Measurements from ENCODE around the gene TSPOAP1.

The TSPOAP1 gene

DNA sequence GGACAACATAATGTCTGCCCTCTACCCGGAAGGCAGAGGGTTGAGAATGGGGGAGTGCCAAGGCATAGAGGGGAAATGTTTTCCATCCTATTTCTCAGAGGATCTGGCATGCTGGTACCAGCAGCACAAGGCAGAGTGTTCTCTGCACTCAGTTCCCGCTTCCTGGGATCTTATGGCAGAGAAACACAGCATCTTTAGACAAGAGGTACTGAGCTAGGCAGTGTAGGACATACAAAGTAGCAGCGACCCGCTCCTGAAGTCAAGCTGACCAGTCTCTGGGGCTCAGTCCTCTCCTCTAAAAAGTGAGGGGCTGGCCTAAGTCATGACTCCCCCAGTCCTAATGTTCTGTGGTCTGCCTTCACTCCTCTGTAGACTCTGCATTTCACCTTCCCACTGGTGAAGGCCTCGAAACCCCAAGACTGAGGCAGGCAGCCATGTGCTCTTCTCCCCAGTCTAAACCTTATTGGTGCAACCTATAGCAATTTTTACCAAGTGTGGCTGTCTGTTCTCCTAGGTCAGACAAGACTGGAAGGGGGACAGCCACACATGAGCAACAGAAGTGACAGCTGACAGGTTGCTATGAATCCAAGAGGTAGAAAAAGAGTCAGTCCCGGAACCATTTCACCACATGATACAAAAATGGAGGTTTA, 11.3 kb upstream of the TSPOAP1 start:
- DNase-seq (ENCODE audit: low spot score) = no peak

DNA sequence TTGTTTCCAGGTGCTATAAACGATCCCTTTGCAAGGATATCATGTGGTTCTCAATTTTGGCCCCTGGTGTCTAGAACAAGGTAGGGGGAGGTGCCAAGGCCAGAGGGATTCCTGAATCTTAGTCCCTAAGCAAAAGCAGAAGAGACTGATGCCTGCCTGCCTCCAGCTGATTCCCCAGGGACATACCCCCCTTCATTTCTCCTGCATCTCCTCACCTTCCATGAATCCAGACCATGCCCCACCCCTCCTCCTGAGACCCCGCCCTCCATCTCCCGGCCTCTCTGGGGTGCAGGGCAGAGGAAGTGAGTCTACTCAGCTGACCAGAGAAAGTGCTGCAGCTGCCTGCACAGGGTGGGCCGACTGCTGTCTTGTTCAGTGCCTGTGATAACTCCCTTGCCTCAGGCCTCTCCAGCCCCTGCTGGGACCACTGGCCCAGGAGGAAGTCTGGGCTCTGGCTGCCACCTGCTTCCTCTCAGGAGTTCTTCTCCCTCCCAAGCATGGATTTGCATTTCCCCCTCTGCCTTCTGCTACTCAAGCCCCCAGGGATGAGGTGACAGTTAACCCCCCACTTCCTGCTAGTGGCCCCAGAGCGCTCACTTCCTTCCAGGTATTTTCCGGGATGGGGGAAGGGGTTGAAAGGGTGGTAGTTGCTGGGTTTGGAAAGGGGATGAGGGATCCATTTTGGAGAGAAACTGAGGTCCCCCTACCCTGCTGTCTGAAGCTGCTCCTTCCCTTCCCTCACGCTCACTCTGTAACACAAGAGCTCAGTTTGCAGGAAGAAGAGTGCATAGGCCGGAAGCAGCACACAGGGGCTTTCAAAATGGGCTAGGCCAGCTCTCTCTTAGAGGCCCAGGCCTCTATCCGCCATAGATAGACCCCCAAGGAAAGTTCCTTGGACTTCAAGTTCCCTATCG, 10.5 kb upstream of the TSPOAP1 start:
- peak; percentile 80 for DNase-seq (ENCODE audit: low spot score)

DNA sequence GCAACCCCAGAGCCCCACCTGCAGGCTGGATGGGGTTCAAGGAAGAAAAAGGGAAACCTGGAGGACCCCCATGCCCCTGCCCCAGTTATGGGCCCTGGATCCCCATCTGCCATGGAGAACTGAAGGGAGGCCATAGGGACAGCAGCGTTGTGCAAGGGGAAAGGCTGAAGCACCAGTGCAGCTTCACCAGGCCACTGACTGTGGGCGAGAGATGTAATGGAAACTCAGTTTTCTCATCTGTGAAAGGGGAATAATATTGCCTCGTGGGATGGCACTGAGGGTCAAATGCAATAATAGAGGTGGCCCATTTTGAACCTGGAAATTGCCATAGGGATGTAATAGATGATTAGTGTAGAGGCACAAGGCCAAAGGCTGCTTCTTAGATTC, 9.9 kb upstream of the TSPOAP1 start:
- no peak for DNase-seq (ENCODE audit: low spot score)

DNA sequence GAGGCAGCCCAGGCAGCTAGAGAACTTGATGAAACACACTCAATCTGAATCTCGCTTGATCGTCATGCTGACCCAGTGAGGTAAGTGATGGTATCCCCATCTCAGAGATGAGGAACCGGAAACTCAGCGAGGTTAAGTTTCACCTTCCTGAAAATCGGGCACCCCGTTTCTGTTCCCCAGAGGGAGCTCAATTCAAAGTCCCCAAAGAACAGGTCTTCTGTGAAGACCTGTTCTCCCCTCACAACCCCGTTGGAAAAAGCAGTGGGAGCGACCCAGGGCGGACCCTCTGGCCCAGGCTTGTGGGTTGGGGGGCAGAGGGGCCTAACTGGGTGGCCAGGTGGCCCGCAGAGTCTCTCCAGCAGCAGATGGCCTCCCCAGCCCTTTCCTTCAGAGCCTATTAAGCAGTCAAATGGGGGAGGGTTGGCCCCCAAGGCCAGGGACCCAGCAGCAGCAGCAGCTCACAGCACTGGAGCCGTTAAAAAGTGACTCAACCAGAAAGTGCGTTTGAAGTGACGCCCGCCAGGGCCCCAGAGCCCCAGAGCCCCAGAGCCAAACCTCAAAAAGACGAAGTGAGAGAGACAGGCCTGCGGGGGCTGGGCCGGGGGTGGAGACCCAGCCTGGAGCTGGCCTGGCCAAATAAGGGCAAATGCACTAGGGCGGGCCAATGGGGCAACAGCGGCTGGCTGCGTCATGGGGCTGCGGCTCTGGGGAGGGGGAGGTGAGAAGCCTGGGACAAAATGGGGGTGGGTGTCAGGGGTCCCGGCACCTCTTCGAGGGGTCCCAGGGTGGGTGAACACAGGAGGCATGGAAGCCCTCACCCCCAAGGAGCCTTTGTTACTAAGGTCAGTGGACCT, 9.2 kb upstream of the TSPOAP1 start:
- peak; percentile 93 for DNase-seq (ENCODE audit: low spot score)

DNA sequence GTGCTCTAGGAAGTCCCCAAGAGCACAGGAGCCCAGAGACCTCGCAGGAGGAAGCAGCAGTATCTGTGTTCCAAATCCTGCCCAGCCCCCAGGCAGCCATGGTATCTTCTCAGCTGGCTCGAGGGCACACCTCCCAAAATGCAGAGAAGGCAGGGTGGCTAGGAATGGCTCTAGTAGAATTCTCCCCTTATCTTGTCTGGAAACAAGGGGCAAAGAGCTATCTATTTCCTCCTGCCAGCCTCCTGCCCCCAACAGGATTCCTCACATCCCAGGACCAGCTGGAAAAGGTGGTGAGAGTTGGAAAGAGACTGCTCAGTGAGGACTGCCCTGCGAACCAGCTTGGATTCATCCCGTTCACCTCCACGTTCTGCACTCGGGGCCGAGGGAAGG, 8.6 kb upstream of the TSPOAP1 start:
- no peak for DNase-seq (ENCODE audit: low spot score)

DNA sequence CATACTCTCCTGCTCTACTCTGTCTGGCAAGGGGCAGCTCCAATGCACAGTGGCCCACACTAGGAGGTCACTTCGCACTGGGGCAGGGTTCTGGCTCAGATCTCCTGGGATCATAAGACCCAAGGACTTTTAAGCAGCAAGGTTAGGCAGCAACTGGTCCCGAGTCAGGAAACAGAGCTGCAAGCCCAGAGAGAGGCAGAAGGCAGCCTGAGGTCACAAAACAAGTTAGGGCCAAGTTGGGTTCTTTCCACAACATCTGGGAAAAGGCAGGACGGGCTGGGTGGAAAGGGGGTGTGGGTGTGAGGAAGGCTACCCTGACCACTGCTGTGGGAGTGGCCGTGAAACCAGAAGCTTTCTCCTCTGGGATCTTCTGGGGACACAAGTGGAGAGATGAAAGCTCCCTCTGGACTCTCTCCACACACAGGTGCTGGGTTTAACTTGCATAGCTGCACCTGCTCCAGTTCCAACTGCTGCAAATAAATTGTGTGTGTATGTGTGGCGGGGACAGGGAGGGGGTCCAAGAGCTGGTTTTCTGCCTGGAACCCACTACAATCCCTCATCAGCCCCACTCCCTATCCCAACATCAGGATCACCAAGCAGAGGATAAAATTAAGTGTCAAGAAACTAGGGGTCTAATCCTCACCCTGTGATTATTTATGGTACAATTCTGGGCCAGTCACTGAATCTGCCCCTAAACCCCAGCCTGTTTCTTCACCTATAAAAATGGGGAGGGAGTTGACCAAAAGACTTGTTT, 8.0 kb upstream of the TSPOAP1 start:
- DNase-seq (ENCODE audit: low spot score) = no peak

DNA sequence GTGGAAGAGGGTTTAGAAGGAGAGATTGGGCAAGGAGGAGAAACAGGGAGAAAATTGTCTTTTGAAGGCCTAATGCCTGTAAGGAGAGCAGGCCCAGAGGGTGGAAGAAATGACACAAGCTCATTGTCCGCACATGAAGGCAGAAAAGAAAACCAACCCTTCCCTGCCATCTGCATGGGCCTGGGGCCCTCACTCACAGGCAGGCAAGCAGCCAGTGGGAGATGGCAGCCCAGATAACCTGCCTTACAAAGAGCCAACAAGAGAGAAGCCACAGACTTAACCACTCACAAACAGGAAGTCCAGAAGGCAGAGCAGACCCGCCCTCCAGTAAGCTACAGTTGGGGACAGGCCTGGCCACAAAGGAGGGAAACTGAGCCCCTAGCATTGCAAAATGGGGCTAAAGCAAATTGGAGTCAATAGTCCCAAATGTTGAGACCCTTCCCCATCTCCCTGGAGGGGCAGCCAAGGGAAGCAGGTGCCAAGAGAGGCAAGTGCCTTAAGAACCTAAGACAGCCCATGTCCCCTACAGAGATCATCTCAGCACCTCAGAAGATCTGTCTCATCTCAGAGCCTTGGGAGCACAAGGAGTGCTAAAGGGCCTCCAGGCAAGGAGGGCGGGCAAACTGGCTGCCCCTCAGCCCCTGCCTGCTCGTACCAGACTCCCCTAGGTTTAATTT, 7.3 kb upstream of the TSPOAP1 start:
- no peak for DNase-seq (ENCODE audit: low spot score)

DNA sequence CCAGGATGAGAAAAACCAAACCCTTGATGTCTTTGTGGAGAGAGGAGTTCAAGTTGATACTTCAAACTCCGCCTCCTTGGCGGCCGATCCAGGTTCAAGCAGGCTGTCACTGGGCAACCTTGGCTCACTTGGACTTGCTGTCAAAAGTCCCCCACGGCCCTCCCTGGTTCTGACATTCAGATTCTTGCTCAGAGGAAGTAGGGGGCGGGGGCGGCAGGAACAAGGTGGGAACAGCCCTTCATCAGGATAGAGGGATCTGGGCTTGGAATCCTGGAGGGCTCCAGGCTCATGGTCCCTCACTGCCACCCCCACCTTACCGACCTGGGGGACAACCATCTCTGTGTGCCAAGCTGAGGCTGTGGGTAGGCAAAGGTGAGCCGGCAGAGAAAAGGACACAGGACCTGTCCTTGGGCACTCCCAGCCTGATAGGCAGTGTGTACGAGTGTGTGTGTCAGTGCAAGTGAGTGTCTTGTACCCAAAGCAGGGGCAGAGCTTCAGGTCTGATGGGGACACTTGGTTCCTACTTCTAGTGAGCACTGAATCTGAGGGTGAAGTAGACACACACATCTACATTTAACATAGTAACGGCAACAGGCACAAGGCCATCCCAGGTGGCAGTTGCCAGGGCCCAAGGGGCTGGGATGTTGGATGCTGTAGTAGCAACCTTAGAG, 6.6 kb upstream of the TSPOAP1 start:
- DNase-seq (ENCODE audit: low spot score) = no peak

DNA sequence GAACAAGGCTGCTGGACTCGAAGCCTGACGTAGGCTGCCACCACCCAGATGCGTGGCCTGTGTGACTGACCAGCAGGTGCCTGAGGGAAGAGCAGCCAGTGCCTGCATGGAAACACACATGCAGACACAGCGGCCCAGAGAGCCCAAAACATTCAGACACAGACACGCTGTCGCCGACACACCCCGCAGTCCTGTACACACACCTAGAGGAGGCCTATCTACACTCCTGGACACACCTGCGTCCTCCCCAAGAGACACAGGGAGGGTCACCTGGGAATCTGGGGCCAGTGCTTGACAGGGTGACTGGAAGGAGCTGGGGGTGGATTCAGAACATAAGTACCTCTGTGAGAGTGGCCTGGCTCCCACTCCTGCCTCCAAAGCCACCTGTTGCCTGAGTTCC, 6.1 kb upstream of the TSPOAP1 start:
- no peak for DNase-seq (ENCODE audit: low spot score)

DNA sequence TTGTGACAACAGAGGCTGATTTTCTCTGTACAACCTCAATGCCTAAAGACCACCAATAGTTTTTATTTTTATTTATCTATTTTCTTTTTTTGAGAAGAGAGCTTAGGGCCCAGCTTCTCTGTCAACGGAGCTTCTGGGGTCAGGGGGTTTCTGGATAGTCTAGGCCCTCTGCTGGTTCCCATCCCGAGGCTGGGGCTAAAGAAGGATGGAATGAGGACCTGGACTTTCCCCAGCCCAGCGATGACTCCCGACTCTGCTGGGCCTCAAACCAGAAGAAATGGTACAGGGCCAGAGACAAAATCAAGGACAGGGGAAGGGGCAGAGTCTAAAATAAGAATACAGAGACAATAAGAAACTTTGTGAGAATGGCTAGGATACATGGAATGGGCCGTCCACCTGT, 5.7 kb upstream of the TSPOAP1 start:
- no peak for DNase-seq (ENCODE audit: low spot score)

DNA sequence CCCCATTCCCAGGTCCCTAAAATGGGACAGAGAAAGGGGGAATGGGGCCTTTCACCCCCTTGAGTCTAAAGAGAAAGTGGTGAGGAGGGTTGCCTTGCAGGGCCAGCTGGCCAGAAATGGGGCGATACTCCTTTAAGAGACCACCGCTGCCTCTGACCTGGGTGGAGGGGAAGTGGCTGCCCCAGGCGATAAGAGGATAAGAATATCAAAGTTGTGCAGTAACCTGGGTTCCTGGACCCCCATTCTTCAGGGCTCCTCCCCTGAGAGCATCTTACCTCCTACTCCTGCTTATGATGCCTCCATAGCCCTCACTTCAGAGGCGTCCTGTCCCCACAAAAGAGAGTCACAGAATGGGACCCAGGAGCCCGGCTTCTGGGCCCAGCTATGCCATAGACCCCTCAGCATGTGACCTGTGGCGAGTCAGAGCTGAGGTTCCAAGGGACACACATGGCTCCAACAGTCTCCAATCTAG, 5.2 kb upstream of the TSPOAP1 start:
- DNase-seq (ENCODE audit: low spot score) = no peak

DNA sequence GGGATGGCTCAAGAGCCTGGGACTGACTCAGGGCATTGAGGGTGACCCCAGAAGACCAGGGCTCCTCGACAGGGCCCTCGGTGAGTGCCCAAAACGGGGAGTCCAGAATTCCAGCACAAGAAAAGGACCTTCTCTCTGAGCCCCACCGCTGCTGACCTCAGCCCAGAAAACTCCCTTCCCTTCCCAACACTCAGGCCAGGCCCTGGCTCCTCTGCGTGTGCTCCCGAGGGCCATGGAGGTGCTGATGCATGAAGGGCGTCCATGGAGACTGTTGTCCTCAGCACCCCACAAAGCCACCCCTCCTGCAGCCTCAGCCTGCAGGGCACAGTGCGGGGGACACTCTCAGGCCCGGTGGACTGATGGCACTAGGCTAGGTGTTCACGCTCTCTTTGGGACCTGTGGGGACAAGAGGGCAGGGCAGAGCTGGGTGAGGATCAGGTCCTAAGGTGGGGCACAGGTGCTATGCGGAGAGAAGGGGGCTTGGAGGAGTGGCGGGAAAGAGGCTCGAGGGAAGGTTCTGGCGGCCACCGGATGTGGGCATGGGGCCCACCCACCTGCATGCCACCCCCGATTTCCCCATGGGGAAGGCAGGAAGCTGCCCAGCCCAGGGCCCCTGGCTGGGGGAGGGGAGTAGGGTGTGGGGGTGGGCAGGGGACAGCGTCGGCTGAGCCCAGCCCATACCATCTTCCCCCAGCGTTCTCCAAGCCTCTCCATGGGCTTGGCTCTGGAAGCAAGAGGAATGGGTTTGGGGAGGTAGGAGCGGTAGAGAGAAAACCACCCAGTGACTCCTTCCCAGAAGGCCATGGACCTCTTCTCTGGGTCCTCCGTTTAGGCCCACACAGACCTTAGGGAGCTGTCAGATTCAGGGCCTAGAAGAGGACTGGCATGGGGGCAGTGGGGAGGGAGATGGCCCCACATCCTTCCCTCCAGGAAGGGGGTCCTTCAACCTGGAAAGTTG, 4.5 kb upstream of the TSPOAP1 start:
- no peak for DNase-seq (ENCODE audit: low spot score)

DNA sequence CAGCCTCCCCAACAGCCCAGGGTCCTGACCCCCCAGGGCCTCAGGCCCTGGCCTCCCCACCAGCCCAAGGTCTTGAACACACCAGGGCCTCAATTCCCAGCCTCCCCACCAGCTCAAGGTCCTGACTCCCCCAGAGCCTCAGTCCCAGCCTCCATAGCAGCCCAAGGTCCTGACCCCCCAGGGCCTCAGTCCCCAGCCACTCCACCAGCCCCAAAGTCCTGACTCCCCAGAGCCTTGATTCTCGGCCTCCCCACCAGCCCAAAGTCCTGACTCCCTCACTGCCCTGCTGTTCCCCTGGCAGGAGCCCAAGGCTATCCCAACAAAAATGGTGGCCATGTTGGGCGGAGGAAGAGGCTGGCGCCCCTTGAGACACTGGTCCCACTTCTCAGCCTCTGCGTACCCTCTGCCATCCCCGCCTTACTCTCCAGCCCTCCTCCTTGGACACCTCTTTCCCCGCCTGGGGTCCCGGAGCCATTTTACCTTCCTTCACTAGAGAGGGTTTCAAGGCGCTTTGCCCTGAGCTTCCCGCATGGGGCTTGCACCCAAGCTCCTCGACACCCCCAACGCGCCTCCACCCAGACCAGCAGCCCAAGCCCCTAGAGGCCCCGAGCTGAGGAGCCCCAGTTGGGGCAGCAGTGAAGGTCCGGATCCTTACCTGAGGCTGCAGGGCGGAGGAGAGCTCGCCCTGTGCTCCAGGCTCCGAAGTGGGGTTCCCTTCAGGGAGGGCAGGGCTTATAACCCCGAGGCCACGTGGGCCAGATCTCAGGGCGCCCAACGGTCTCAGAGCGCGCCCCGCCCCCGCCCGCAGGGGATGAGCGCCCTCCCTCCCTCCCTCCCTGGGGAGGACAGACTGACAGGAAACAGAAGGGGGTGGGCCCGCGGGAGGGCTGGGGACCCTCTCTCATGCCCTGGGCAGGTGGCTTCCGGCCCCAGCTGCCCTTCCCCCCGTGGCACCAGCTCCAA, 3.5 kb upstream of the TSPOAP1 start:
- no peak for DNase-seq (ENCODE audit: low spot score)

DNA sequence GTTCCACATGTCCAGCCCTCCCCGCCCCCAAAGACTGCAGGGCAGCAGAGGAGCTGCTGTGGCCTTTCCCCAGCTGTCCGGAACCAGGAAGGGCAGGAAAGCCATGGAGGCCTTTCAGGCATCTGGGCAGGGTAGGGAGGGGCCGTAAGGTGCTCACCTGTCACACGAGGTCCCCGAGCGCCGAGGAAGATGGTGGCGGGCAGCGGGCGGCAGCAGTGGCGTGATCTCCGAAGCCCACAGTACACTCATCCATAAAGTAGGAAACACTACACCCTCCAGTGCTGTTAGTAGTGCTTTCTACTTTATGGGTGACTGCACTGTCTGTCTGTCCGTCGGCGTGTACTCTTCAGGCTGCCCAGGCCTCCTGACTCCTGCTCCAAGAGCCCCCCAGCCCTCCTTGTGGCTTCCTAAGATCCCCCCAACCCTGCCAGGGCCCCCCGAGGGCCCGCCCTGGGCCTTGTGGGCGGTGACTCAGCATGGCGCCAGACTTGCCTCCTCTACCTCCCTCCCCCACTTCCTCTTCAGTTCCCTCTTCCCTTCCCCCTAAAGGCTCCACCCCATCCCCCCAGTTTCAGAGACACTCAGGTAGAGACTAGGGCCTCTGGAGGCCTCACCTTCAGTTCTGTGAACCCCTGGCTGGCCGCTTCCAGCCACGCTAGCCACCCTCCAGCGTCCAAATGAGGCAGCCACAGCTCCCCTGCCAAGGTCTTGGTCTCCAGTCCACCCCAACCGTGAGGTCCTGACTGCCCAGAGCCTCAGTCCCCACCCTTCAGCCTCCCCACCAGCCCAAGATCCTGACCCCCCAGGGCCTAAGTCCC, 2.6 kb upstream of the TSPOAP1 start:
- no peak for DNase-seq (ENCODE audit: low spot score)

DNA sequence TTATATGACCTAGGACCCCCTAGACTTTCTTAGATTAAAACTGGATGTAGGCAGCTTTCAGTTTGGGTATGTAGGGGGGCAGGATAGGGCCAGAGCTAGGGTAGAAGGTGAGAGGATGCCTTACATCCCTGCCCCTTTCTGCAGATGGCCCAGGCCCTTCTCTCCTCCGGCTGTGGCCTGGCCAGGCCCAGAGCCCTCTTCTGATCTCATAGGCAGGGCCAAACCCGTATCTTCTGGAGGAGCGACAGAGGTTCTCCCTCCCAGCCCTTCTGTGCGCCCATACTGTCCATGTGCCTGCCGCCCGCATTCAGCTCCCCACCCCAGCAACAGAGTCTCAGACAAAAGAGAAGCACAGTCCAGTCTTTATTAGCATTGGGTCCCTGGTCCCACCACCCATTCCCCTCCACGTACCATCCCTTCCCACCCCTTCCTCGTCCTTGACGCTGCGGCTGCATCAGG, 2.0 kb upstream of the TSPOAP1 start:
- no peak for DNase-seq (ENCODE audit: low spot score)

DNA sequence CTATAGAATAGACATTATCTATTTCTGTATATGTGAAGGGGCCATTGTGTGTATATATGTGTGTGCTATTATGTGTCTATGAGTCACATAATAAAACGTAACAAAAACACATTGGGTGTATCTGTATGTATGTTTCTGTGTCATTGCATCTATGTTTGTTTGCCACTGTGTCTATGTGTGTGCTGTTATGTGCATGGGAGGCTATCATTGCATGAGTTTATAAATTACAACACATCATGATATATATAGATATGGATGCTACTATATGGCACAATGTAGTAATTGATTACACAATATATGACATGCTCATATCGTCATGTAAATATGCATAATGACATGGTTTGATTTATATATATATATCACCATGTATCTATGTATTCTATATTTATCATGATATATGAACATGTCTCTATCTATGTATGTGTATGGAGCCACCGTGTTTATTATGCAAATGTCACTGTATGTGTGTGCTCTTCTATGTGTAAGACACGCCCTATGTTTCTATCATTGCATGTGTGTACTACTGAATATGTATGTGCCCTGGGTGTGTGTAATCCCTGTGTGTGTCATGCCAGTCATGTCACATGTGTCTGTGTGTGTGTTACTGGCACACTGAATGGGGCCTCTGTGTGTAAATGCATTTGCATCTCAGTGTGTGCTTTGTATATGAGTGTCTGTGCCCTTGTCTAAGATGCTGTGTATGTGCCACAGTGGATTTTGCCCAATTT, 1.4 kb upstream of the TSPOAP1 start:
- no peak for DNase-seq (ENCODE audit: low spot score)

All from AG08396 (cell line).